Measurements from ENCODE around the gene HPN.
"Not testable (repeated sequence)": the region's sequence is repeated elsewhere in the genome, so short reads cannot be mapped to it uniquely, and the experiment has no call there.

HPN gene

DNA sequence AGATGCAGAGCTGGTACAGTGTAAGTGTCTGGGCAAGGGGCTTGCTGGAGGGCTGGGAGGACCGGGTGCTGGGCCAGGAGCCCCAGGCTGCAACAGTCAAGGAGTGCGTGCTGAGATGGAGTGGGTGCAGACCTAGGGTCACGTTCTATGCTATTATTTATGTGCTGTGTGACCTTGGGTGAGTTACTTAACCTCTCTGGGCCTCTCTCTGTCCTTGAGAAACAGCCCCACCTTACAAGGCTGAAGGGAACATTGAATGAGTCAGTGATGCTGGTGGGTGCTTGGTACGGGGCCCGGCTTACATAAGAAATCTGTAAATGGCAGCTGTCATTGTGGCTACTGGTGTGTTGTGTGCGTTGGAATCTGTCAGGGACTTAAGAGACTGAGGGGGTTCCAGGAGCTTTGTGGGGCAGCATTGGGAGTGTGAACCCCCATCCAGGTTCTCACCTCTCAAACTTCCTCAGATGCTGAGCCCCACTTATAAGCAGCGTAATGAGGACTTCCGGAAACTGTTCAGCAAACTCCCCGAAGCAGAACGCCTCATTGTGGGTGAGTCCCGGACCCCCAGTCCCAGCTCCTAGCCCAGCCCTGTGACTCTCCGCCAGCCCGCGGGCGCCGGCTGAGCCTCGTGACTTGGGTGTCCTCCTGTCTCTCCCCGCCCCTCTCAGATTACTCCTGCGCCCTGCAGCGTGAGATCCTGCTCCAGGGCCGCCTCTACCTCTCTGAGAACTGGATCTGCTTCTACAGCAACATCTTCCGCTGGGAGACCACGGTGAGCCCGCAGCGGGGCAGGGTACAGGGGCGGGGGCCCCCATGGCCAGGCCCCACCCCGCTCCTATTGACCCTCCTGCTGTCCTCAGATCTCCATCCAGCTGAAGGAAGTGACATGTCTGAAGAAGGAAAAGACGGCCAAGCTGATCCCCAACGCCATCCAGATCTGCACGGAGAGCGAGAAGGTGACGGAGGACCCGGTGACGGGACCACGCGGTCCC, 31.8 kb upstream of the HPN start:
- no peak for DNase-seq

DNA sequence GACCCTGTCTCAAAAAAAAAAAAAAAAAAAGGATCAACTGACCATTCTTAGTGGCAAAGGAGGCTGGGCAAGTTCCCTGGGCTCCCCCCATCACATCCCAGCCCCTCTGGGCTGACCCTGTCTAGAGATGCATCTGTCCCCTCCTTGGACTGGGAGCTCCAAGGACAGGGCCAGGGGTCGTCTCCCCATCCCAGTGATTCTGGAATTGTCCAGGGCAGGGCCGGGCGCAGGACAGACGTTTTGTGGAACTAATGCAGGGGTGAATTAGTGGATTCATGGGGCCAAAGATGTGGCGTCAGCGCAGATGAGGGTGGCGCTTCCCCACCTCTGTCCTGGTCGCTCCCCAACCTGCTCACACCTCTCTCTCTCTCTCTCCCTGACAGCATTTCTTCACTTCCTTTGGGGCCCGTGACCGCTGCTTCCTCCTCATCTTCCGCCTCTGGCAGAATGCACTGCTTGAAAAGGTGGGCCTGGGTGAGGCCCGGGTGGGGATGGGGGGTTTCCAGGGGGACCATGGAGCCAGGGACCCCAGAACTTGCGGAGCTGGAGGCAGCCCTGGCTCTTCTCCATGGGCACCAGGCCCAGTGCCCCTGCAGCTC, 30.3 kb upstream of the HPN start:
- no peak for DNase-seq

DNA sequence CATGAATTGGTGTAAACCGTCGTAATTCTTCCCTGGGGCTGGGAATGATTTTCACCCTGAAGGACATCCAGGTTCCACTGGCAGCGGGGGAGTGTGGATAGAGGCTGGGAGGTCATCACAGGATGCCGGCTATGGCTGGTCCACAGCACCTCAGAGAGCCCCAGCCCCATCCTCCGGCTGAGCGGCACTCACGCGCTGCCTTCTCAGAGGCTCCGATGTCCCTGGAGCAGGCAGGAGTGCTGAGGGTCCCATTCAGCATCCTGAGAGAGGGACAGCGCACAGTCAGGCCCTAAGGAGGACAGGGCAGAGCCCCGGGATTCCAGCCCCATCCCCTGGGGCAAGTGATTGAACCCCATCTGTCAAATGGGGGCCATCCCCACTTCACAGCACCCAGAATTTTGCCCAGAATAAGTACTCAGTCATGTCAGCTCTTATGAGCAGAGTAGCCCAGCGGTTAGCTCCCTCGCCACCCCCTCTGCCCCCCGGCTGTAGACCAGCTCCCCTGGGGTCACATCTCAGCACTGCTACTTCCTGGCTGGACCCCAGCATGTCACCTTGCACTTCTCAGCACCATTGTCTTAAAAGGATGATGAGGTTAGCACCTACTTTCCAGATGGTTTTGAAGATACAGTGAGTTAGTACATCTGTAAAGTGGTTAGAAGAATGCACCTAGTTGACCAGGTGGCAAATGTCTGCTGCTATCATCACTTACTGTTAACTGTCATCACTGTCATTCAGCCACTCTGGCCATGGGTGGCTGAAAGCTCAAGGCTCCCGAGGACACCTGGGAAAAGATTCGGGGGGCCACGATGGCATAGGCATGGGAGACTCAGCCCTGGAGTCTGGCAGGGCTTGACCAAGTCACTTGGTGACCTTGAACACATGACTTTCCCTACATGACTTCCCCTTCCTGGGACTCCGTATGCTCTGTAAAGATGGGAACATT, 29.5 kb upstream of the HPN start:
- no peak for DNase-seq

DNA sequence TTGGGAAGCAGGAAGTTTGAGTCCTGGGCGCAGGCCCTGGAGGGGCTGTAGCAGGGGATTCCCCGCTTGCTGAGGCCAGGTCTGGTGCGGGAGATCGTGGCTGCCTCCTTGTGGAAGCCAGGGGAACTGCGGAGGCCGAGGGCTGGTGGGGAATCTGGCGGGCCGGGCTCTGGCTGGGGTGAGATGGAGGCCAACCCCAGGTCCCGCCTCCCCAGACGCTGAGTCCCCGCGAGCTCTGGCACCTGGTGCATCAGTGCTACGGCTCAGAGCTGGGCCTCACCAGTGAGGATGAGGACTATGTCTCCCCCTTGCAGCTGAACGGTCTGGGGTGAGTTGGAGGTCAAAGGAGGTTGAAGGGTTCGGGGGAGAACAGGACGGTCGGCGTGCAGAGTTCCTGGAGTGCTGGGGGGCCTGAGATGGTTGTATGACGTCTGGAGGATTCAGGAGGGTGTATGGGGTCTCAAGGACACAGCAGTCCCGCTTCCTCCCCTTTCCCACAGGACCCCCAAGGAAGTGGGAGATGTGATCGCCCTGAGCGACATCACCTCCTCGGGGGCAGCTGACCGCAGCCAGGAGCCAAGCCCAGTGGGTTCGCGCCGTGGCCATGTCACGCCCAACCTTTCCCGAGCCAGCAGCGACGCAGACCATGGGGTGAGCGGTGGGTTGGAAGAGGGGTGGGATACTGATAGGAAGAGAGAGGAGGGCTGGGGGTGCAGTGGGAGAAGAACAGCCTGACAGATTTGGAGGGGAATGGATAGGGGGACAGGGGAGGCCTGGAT, 28.3 kb upstream of the HPN start:
- peak; percentile 96 for DNase-seq

DNA sequence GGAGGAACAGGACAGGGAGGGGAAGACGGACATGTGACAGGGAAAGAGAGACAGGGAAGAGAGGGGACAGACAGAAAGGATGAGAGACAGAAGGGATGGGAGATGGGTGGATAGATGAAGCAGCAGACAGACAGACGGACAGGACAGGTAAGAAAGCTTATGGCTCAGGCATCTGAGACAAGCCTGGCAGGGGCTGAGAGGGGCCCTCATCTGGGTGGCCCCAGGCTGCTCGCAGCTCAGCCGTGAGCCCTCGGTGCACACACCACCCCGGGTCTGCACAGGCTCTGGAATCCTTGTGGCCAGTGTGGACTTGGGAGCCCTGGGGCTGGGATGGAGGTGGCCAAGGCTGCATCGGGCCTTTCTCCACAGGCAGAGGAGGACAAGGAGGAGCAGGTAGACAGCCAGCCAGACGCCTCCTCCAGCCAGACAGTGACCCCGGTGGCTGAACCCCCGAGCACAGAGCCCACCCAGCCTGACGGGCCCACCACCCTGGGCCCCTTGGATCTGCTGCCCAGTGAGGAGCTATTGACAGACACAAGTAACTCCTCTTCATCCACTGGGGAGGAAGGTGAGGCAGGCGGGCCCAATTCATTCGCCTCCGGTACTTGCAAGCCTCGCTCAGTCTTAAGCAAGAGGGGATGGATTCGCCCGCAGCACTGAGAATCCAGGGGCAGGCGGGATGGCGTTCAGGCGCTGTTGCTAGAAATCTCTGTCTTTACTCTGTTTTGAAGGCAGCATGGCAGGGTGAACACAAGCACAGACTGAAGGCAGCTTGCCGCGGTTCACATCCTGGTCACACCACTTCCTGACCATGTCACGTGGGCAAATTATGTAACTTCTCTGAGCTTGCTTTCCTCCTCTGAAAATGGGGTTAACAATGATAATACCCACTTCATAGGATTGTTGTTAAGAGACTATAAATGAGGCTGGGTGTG, 27.4 kb upstream of the HPN start:
- DNase-seq: no peak

DNA sequence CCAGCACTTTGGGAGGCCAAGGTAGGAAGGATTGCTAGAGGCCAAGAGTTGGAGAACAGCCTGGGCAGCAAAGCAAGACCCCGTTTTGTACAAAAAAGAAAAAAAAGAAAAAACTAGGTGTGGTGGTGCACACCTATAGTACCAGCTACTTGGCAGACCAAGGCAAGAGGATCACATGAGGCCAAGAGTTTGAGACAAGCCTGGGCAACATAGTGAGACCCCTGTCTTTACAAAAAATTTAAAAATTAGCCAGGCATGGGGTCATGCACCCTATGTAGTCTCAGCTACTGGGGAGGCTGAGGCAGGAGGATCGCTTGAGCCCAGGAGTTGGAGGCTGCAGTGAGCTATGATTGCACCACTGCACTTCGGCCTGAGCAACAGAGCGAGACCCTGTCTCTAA, 26.7 kb upstream of the HPN start:
- not testable (repeated sequence) for DNase-seq

DNA sequence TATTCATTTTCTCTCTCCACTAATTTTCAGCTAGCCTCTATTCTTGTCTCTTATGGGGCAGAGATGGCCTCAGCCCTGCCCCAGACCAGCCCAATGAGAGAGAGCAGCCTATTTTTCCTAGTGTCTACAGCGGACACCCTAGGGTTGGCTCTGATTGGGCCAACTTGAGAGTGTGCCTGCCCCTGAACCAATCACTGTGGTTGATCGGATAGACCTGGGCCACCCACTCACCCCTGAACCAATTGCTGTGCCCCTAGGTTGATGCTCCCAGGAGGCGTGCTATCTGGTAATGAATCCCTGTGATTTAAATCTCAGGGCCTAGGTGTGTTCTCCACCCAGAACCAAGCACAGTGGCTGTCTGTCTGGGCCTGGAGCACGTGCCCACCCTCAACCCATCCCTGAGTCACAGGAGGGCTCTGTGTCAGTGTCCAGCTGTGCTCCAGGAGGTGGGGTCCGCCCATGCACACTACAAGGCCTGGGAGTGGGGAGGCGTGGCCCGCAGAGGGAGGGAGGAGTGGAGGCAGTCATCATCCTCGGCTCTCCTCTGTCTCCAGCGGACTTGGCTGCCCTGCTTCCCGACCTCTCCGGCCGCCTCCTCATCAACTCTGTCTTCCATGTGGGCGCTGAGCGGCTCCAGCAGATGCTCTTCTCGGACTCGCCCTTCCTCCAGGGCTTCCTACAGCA, 26.1 kb upstream of the HPN start:
- DNase-seq: no peak

DNA sequence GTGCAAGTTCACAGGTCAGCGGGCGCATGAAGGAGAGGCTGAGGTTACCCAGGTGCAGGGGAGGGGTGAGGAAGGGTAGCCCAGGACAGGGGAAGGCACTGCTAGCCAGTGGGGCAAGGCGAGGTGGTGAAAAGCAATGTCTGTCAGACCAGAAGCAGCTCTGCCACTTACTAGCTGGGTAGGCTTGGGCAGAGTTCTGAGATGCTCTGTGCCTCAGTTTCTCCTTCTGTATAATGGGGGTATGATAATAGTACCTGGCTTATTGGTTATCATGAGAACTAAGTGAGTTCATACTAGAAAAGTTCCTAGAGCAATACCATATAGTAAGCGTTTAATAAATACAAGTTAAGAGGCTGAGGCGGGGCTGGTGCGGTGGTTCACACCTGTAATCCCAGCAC, 25.6 kb upstream of the HPN start:
- DNase-seq: no peak

DNA sequence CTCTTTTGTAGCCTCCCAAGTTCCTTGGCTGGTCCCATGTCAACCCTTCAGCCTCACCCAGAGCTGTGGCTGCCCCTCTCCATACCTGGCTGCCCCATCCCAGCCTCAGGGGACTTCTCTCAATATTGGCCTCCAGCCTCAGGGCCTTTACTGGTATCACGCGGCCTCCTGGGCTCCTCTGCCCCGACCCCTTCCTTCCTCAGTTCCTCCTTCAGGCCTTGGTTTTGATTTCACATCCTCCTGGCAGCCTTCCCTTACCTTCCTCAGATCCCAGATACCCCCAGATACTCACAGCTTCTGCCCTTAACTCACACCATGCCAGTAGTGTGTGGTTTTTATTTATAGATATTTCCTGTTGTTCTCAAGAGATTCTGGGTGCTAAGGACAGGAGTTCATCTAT, 24.0 kb upstream of the HPN start:
- DNase-seq: no peak

DNA sequence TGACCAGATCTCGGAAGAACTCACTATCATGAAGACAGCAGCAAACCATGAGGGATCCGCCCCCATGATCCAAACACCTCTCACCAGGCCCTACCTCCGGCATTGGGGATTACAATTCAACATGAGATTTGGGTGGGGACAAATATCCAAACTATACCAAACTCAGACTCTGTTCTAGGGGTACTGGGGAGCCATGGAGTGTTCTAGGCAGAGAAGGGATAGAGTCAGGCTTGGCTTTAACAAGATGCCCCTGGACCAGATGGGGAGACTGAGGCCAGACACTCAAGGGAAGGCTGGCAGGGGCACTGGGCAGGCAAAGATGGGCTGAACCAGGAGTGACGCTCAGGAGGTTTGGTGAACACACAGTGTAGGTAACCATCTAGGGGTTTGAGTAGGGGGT, 23.1 kb upstream of the HPN start:
- DNase-seq: no peak

DNA sequence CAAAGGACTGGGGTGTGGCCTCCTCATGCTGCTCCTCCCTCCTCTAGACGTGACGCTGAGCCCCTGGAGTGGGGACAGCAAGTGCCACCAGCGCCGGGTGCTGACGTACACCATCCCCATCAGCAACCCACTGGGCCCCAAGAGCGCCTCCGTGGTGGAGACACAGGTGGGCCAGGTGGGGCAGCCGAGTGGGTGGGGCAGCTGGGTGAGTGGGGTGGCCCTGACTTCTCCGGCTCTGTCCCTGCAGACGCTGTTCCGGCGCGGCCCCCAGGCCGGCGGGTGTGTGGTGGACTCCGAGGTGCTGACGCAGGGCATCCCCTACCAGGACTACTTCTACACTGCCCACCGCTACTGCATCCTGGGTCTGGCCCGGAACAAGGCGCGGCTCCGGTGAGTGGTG, 22.4 kb upstream of the HPN start:
- no peak for DNase-seq

DNA sequence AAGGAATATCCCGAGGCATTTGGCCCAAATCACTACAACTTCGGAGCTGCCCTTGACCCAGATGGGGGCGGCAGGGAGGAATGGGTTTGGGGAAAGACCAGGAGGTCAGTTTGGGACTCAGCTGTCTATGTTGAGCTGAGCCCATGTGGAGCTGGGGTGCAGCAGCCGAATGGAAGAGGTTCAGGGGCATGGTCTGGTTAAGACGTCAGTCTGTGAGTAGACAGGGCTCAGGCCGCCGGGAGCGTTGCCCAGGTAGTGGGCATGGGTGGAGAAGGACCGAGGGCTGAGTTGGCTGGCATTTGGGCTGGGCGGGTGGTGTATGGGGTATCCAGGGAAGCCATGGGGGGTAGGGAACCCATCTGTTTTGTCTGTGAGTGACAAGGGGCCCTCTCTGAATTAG, 20.5 kb upstream of the HPN start:
- DNase-seq: no peak

DNA sequence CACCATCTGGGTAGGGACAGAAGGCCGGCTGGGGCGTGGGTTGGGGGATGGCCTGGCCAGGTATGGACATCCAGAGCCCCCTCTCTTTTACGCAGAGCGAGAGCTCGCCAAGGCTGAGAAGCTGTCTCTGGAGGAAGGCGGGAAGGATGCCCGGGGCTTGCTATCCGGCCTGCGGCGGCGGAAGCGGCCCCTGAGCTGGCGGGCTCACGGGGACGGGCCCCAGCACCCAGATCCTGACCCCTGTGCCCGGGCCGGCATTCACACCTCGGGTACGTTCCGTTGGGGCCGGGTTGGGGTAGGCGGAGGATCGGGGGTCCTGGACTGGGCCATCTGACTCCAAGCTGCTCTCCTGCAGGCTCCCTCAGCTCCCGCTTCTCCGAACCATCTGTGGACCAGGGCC, 19.9 kb upstream of the HPN start:
- no peak for DNase-seq

DNA sequence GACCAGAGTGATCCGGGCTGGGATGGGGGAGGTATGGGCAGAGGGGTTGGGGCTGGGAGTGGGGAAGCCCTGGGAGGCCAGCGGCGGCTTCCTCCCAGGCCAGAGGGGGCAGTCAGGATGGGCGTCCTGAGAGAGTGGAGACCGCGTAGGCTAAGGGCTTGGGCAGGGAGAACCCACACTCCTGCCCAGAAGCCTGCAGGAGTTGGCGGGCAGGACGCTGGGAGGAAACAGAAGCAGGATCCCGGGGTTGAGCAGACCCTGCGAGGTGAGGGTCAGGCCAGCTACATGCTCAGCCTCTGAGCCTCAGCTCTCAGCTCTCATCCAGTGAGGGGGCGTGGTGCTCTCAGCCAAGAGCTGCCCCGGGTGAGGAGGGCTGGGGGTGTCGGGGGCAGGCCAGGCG, 19.1 kb upstream of the HPN start:
- DNase-seq: no peak

DNA sequence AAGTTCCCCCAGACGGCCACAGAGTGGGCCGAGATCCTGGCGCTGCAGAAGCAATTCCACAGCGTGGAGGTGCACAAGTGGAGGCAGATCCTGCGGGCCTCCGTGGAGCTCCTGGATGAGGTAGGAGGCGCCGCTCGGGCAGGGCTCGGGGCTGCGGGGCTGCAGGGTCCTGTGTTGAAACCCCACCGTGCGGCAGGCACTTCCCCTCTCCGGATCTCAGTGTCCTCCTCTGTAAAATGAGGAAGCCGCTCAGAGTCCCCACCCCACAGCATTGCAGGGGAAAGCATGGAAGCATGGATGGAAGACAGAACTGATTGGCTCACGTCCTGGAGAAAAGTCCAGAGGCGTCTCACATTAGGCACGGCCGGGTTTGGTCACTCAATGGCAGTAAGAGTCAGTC, 18.1 kb upstream of the HPN start:
- no peak for DNase-seq

DNA sequence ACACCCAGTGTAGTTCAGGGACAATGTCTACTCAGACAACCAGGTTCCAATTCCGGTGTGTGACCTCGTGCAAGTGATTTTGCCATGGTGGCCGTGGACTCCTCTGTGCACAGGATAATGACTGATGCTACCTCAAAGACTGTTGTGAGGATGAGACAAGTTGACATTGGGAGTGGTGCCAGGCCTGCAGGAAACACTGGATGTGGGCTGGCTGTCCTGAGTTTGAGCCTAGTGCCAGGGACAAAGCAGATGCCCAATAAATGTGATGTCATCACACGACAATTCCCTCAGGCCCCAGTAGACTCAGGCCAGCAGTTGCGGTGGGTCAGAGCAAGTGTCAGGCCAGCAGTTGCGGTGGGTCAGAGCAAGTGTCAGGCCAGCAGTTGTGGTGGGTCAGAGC, 17.4 kb upstream of the HPN start:
- DNase-seq: no peak

DNA sequence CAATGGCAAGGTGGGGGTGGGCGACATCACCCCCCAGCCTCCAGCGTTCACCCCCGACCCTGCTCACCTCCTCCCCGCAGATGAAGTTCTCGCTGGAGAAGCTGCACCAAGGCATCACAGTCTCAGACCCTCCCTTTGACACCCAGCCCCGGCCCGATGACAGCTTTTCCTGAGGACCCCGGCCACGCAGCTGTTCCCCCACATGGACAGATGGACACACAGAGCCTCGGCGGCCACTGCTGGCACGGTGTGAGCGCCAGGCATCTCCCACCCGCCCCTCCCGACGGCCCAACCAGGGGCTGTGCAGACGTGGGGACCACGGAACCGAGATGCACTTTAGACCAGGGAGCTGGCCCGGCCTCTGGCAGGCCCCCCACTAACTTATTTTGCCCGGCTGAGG, 15.6 kb upstream of the HPN start:
- no peak for DNase-seq

DNA sequence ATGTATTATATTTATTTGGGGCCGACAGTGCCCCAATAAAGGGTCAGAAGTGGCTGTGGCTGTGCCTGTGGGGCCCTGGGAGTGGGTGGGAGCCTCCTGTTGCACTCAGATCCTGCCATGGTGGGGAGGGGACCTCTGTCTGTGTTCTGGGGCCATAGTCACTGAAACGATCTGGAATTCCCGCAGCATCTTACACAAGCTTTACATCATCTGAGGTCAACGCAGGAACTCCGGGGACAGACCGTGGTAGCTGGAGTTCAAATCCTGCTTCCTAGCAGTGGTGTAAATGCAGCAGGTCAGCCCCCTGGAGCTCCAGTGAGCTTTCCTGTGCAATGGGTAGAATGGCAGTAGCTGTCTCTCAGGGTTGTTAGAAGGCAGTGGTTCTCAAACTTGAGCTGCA, 15.1 kb upstream of the HPN start:
- no peak for DNase-seq

DNA sequence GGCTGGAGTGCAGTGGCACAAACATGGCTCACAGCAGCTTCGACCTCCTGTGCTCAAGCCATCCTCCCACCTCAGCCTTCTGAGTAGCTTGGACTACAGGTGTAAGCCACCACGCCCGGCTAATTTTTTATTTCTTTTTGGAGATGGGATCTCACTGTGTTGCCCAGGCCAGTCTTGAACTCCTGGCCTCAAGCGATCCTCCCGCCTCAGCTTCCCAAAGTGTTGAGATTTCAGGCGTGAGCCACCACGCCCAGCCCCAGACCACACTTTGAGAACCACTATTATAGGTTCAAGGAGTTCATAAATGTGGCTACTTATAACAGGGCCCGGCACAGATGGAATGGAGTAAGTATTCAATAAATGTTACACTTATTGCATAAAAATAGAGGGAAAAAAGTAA, 14.5 kb upstream of the HPN start:
- DNase-seq: no peak

DNA sequence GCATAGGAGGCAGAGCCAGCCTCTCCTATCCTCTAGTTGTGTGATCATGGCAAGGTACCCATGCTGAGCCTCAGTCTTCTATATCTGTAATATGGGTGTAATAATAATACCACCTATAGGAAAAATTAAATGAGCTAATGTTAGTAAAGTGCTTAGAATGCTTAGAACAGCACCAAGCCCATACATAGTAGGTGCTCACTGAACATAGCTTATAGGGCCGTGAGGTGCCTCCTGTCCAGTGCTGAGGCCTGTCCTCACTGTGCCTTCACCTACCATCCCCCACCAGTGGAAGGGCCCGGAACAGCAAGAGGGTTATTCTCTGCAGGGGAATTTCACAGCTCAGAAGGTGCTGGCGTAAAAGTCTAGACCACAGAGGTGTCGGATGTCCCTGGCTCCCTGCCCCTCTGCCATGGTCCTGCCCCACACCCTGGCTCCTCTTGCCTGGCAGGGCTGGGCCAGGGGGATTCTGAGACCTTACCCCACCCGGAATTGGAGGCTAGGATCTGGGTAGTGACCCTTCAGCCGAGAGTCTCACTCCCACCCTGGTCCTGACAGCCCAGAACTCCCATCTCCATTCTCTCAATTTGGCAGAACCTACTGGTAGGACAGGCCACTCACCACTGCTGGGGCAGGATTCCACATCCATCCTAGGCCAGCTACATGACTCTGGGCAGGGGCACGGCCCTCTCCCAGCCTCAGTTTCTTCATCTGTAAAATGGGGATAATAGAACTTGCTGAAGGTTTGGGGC, 13.5 kb upstream of the HPN start:
- DNase-seq: no peak

Measured in 8988T (cell line).